ENCODE results near the gene ECSCR.
A peak's percentile ranks its signal among the peaks of the same experiment; 100 is the strongest.

The ECSCR gene

GRCh38 chr5:139439013-139439903 is 23.3 kb downstream of the ECSCR start, which contains the start of gene DNAJC18:
Gene DNAJC18 (minus strand): TSS chr5:139439525. CDS start chr5:139439445, 80 bp downstream.
- peak within 1 kb of the TSS; percentile 85 for H3K27ac ChIP-seq
- TF ChIP-seq, protein P1, sequence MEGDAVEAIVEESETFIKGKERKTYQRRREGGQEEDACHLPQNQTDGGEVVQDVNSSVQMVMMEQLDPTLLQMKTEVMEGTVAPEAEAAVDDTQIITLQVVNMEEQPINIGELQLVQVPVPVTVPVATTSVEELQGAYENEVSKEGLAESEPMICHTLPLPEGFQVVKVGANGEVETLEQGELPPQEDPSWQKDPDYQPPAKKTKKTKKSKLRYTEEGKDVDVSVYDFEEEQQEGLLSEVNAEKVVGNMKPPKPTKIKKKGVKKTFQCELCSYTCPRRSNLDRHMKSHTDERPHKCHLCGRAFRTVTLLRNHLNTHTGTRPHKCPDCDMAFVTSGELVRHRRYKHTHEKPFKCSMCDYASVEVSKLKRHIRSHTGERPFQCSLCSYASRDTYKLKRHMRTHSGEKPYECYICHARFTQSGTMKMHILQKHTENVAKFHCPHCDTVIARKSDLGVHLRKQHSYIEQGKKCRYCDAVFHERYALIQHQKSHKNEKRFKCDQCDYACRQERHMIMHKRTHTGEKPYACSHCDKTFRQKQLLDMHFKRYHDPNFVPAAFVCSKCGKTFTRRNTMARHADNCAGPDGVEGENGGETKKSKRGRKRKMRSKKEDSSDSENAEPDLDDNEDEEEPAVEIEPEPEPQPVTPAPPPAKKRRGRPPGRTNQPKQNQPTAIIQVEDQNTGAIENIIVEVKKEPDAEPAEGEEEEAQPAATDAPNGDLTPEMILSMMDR (IDR thresholded peaks at IDR 0.05; ENCODE audit: low read depth, low read length) = no peak
- H3K9me3 ChIP-seq (ENCODE audit: severe bottlenecking) = no peaks in the 10 kb centered on the region
- peak within 1 kb of the TSS; percentile 78 for H3K4me3 ChIP-seq (ENCODE audit: low read depth, low read length)
- peak; percentile 95 for DNase-seq
- peaks cover 13% of the 10 kb centered on the region for H3K36me3 ChIP-seq
- no peaks in the 10 kb centered on the region for H3K27me3 ChIP-seq (ENCODE audit: insufficient read depth, low read depth, severe bottlenecking)

DNA sequence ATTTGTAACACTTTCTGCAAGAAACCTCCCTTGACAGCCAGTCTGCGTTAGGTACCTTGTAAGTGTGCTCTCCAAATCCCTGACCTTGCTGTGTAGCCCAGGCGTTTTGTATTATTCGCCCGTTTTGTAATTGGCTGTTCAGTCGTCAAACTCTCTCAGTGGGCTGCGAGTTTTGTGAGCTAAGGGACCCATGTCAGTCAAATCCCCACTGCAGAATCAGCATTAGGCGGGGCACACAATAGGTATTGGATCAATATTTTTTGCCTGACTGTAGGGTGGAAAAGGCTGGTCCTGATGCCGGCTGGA is 23.9 kb downstream of the ECSCR start:
- peak overlapping the region; percentile 78 for H3K4me3 ChIP-seq (ENCODE audit: low read depth, low read length)
- no peaks in the 10 kb centered on the region for H3K9me3 ChIP-seq (ENCODE audit: severe bottlenecking)
- peaks cover 13% of the 10 kb centered on the region for H3K36me3 ChIP-seq
- TF ChIP-seq, protein P1 (IDR thresholded peaks at IDR 0.05; ENCODE audit: low read depth, low read length) = no peak
- no peak overlapping the region; the same call in 1 of the 2 replicates for H3K27ac ChIP-seq
- no peak for DNase-seq
- H3K27me3 ChIP-seq (ENCODE audit: insufficient read depth, low read depth, severe bottlenecking) = no peaks in the 10 kb centered on the region

GRCh38 chr5:139435676-139436075 is 26.9 kb downstream of the ECSCR start:
- DNase-seq = no peak
- Histone ChIP-seq H3K4me3 (ENCODE audit: low read depth, low read length) (no peak overlapping the region), H3K9me3 (ENCODE audit: severe bottlenecking) (no peaks in the 10 kb centered on the region), H3K27me3 (ENCODE audit: insufficient read depth, low read depth, severe bottlenecking) (no peaks in the 10 kb centered on the region), H3K27ac (no peak overlapping the region), H3K36me3 (peaks cover 13% of the 10 kb centered on the region)
- TF ChIP-seq, protein P1 (IDR thresholded peaks at IDR 0.05; ENCODE audit: low read depth, low read length) = no peak

- Histone ChIP-seq H3K9me3 (ENCODE audit: severe bottlenecking) (no peaks in the 10 kb centered on the region), H3K27me3 (ENCODE audit: insufficient read depth, low read depth, severe bottlenecking) (no peaks in the 10 kb centered on the region), H3K36me3 (peaks cover 7% of the 10 kb centered on the region), H3K4me3 (ENCODE audit: low read depth, low read length) (no peak overlapping the region), H3K27ac (no peak overlapping the region)
- TF ChIP-seq, protein P1 (IDR thresholded peaks at IDR 0.05; ENCODE audit: low read depth, low read length) = no peak
- DNase-seq = no peak
These were observed 30.8 kb downstream of the ECSCR start for GRCh38 chr5:139431706-139432105.

DNA sequence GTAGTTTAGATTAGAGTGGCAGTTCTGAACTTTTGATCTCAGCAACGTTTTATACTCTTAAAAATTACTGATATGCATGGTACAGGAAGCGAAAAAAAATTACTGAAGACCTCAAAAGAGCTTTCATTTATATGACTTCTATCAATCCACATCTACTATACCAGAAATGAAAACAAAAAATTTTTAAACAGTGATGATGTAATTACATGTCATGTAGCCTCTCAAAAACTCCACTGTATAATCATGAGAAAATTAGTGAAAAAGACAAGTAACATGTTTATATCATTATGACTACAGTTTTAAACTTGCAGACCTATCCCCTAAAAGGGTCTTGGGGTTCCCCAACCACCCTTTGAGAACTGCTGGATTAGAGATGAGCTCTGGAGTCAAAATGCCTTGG is 32.5 kb downstream of the ECSCR start:
- no peaks in the 10 kb centered on the region for H3K27me3 ChIP-seq (ENCODE audit: insufficient read depth, low read depth, severe bottlenecking)
- DNase-seq = no peak
- H3K9me3 ChIP-seq (ENCODE audit: severe bottlenecking) = no peaks in the 10 kb centered on the region
- TF ChIP-seq, protein P1 (IDR thresholded peaks at IDR 0.05; ENCODE audit: low read depth, low read length) = no peak
- H3K36me3 ChIP-seq = peaks cover 10% of the 10 kb centered on the region
- no peak overlapping the region for H3K4me3 ChIP-seq (ENCODE audit: low read depth, low read length)
- H3K27ac ChIP-seq = no peak overlapping the region

Measured in WERI-Rb-1 (cell line).